H9 (cell line): ENCODE results near the gene FAM136A. TPM values are rescaled to one million over a fixed set of nuclear protein-coding genes. Genes with fewer than 3 reads are reported as not detected.

Experiments
- DNase-seq: peaks from one replicate; pipeline ENCODE4 v3.0.0-alpha.2; 2017
- H2AFZ ChIP-seq: one replicate; pipeline ENCODE4 v1.6.1; 2013; ENCODE audit warnings: mild to moderate bottlenecking, low read length, control low read depth, moderate library complexity
- H2AK5ac ChIP-seq: 2 replicates; pipeline ENCODE4 v1.6.1; 2013; ENCODE audit warnings: low read length, control low read depth, mixed read lengths; ENCODE audit not compliant: insufficient read length
- H2BK120ac ChIP-seq: one replicate; pipeline ENCODE4 v1.6.1; 2013; ENCODE audit warnings: low read depth, mild to moderate bottlenecking, low read length, control low read depth, inconsistent platforms; ENCODE audit not compliant: poor library complexity, severe bottlenecking
- H2BK12ac ChIP-seq: 2 replicates; pipeline ENCODE4 v1.6.1; 2013; ENCODE audit warnings: low read length, control low read depth, mixed read lengths, low read depth; ENCODE audit not compliant: insufficient read length
- H2BK15ac ChIP-seq: 2 replicates; pipeline ENCODE4 v1.6.1; 2013; ENCODE audit warnings: low read depth, low read length, control low read depth
- H2BK20ac ChIP-seq: one replicate; pipeline ENCODE4 v1.6.1; 2013; ENCODE audit warnings: low read depth, mild to moderate bottlenecking, low read length, control low read depth, inconsistent platforms; ENCODE audit not compliant: poor library complexity, severe bottlenecking
- H2BK5ac ChIP-seq: 2 replicates; pipeline ENCODE4 v1.6.1; 2013; ENCODE audit warnings: low read length, control low read depth, mixed read lengths; ENCODE audit not compliant: insufficient read length
- H3K14ac ChIP-seq: 2 replicates; pipeline ENCODE4 v1.6.1; 2013; ENCODE audit warnings: low read length, control low read depth; ENCODE audit not compliant: insufficient read depth
- H3K18ac ChIP-seq: 2 replicates; pipeline ENCODE4 v1.6.1; 2013; ENCODE audit warnings: low read depth, mild to moderate bottlenecking, mixed read lengths, low read length, control low read depth; ENCODE audit not compliant: insufficient read length
- H3K23ac ChIP-seq: 2 replicates; pipeline ENCODE4 v1.6.1; 2013; ENCODE audit warnings: low read length, control low read depth, mixed read lengths, low read depth; ENCODE audit not compliant: insufficient read length
- H3K23me2 ChIP-seq: 2 replicates; pipeline ENCODE4 v1.6.1; 2013; ENCODE audit warnings: low read depth, mild to moderate bottlenecking, mixed read lengths, low read length, control low read depth; ENCODE audit not compliant: insufficient read length, poor library complexity, severe bottlenecking
- H3K27ac ChIP-seq: 2 replicates; pipeline ENCODE4 v1.5.1; 2013; ENCODE audit warnings: low read length, control low read depth, mixed read lengths, low read depth; ENCODE audit not compliant: insufficient read length
- H3K27me3 ChIP-seq: 2 replicates; pipeline ENCODE4 v1.6.1; 2013; ENCODE audit warnings: low read length, control low read depth, inconsistent platforms; ENCODE audit not compliant: insufficient read depth
- H3K4ac ChIP-seq: 2 replicates; pipeline ENCODE4 v1.6.1; 2013; ENCODE audit warnings: low read depth, mild to moderate bottlenecking, control low read depth, inconsistent platforms, low read length, moderate library complexity
- H3K4me1 ChIP-seq: 2 replicates; pipeline ENCODE4 v1.6.1; 2013; ENCODE audit warnings: low read length, control low read depth, inconsistent platforms; ENCODE audit not compliant: insufficient read depth
- H3K4me2 ChIP-seq: 2 replicates; pipeline ENCODE4 v1.6.1; 2013; ENCODE audit warnings: low read length, control low read depth, mixed read lengths; ENCODE audit not compliant: insufficient read length, insufficient read depth
- H3K56ac ChIP-seq: 2 replicates; pipeline ENCODE4 v1.6.1; 2013; ENCODE audit warnings: low read depth, mild to moderate bottlenecking, mixed read lengths, low read length, control low read depth; ENCODE audit not compliant: insufficient read length
- H3K79me1 ChIP-seq: 2 replicates; pipeline ENCODE4 v1.6.1; 2013; ENCODE audit warnings: low read depth, mild to moderate bottlenecking, moderate library complexity, low read length, control low read depth, inconsistent platforms; ENCODE audit not compliant: insufficient read depth, poor library complexity, severe bottlenecking
- H3K79me2 ChIP-seq: 2 replicates; pipeline ENCODE4 v1.6.1; 2013; ENCODE audit warnings: low read length, control low read depth, inconsistent platforms; ENCODE audit not compliant: insufficient read depth
- H3K9ac ChIP-seq: 2 replicates; pipeline ENCODE4 v1.6.1; 2013; ENCODE audit warnings: low read length, control low read depth, mixed read lengths; ENCODE audit not compliant: insufficient read length; ENCODE audit errors: extremely low read depth
- H3K9me3 ChIP-seq: one replicate; pipeline ENCODE4 v1.6.1; 2013; ENCODE audit warnings: low read depth, low read length, inconsistent platforms; ENCODE audit not compliant: control insufficient read depth
- H3T11ph ChIP-seq: one replicate; pipeline ENCODE4 v1.6.1; 2013; ENCODE audit warnings: mild to moderate bottlenecking, low read length, control low read depth, inconsistent platforms
- H4K20me1 ChIP-seq: one replicate; pipeline ENCODE4 v1.6.1; 2013; ENCODE audit not compliant: control insufficient read depth, insufficient read length, insufficient read depth
- H4K5ac ChIP-seq: 2 replicates; pipeline ENCODE4 v1.6.1; 2013; ENCODE audit warnings: low read depth, mild to moderate bottlenecking, mixed read lengths, low read length, control low read depth; ENCODE audit not compliant: insufficient read length
- H4K8ac ChIP-seq: replicated peaks from 2 replicates; pipeline ENCODE4 v1.6.1; 2013; ENCODE audit warnings: low read length, control low read depth, mixed read lengths, low read depth; ENCODE audit not compliant: insufficient read length
- H4K91ac ChIP-seq: 2 replicates; pipeline ENCODE4 v1.6.1; 2013; ENCODE audit warnings: low read depth, mild to moderate bottlenecking, moderate library complexity, mixed read lengths, low read length, control low read depth; ENCODE audit not compliant: insufficient read length
- H3K27ac Mint-ChIP-seq, 3 experiments: 2 replicates in 2 of 3; 3 replicates in 1 of 3; pipeline ENCODE4 v1.8.0; 2020 to 2021; ENCODE audit warnings: mixed read lengths in 3 of 3, mild to moderate bottlenecking in 1 of 3, moderate library complexity in 1 of 3
- H3K27me3 Mint-ChIP-seq: 2 replicates; pipeline ENCODE4 v1.8.0; 2021; ENCODE audit warnings: low read depth, mild to moderate bottlenecking, moderate library complexity, mixed read lengths
- H3K36me3 Mint-ChIP-seq, 3 experiments: 2 replicates in 2 of 3; 3 replicates in 1 of 3; pipeline ENCODE4 v1.8.0; 2020 to 2021; ENCODE audit warnings: low read depth in 3 of 3, mixed read lengths in 3 of 3; ENCODE audit not compliant: insufficient read depth in 1 of 3
- H3K4me1 Mint-ChIP-seq, 2 experiments: 2 replicates each; pipeline ENCODE4 v1.8.0; 2020; ENCODE audit warnings: mixed read lengths in 2 of 2
- H3K4me3 Mint-ChIP-seq, 2 experiments: 2 replicates in 1 of 2; 3 replicates in 1 of 2; pipeline ENCODE4 v1.8.0; 2020 to 2021; ENCODE audit warnings: mild to moderate bottlenecking in 2 of 2, mixed read lengths in 2 of 2, moderate library complexity in 1 of 2
- H3K9me3 Mint-ChIP-seq, 2 experiments: 2 replicates in 1 of 2; 3 replicates in 1 of 2; pipeline ENCODE4 v1.8.0; 2020; ENCODE audit warnings: mild to moderate bottlenecking in 2 of 2, mixed read lengths in 2 of 2, moderate library complexity in 1 of 2
- WGBS: extraction: QIAGEN DNeasy Blood & Tissue Kit; methylation state at CpG from one replicate; pipeline ENCODE4 v1.1.7; 2013; ENCODE audit warnings: missing lambda C conversion rate, low lambda C conversion rate, mixed read lengths; ENCODE audit not compliant: insufficient read length; ENCODE audit errors: extremely low coverage; 5-methylcytosine and 5-hydroxymethylcytosine counted together
- total RNA-seq: library from RNA; stranded (reverse); gene quantifications from 2 replicates; pipeline ENCODE4 v1.2.1, GENCODE V29; 2021
- TF ChIP-seq, protein P1 (sequence below): fragments of 200-600 bp; sonication (generic); conservative IDR thresholded peaks from 3 replicates; pipeline ENCODE4 v1.8.0; 2021; ENCODE audit warnings: antibody characterized with exemption, mild to moderate bottlenecking

FAM136A gene
- total RNA-seq, 1 experiment from 2014 or later = 118 TPM

DNA sequence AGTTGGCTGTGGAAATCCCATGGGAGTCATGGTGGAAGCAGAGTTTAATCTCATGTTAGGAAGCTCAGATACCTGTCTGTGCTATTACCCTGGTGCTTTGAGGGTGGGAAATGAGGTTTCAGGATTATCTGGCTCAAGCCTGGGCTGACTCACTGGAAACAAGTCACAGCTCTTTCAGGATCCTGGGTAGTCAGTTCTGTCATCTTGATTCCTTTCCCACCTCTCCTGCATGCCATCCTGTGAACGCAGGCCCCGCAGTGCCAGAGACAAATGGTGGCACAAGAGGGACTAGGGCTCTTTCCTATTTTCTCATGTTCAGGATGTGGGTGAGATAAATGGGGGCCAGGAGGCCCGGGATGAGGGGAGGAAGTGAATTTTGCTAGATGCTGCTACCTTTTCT, 3.7 kb upstream of the FAM136A start:
- TF ChIP-seq, protein P1, sequence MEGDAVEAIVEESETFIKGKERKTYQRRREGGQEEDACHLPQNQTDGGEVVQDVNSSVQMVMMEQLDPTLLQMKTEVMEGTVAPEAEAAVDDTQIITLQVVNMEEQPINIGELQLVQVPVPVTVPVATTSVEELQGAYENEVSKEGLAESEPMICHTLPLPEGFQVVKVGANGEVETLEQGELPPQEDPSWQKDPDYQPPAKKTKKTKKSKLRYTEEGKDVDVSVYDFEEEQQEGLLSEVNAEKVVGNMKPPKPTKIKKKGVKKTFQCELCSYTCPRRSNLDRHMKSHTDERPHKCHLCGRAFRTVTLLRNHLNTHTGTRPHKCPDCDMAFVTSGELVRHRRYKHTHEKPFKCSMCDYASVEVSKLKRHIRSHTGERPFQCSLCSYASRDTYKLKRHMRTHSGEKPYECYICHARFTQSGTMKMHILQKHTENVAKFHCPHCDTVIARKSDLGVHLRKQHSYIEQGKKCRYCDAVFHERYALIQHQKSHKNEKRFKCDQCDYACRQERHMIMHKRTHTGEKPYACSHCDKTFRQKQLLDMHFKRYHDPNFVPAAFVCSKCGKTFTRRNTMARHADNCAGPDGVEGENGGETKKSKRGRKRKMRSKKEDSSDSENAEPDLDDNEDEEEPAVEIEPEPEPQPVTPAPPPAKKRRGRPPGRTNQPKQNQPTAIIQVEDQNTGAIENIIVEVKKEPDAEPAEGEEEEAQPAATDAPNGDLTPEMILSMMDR = no peak
- WGBS = no CpG with 5 or more reads among the region's 3 CpGs

More for the DNA sequence above, 3.7 kb upstream of the FAM136A start:
- H2BK12ac ChIP-seq = no peak overlapping the region
- H3K14ac ChIP-seq = no peak overlapping the region
- H4K5ac ChIP-seq = no peak overlapping the region
- Mint-ChIP-seq H3K9me3 (peaks cover 9 to 14% of the 10 kb centered on the region in 2 experiments), H3K4me3 (no peak overlapping the region), H3K27ac (no peak overlapping the region), H3K4me1 (peaks cover 17 to 24% of the 10 kb centered on the region in 2 experiments), H3K36me3 (peaks cover 7 to 16% (median 8%) of the 10 kb centered on the region in 3 experiments), H3K27me3 (peaks cover 3% of the 10 kb centered on the region)
- peaks cover 2% of the 10 kb centered on the region; the same call in 1 of the 2 replicates for H3K79me2 ChIP-seq
- H2BK5ac ChIP-seq = no peak overlapping the region
- no peak overlapping the region for H4K91ac ChIP-seq
- H3K4me2 ChIP-seq = no peak overlapping the region
- no peak overlapping the region for H2AFZ ChIP-seq
- H4K20me1 ChIP-seq = no peaks in the 10 kb centered on the region
- peaks cover 3% of the 10 kb centered on the region for H3K79me1 ChIP-seq
- H3T11ph ChIP-seq = no peak overlapping the region
- no peaks in the 10 kb centered on the region for H3K9me3 ChIP-seq
- no peak overlapping the region for H2AK5ac ChIP-seq
- no peaks in the 10 kb centered on the region for H3K27me3 ChIP-seq
- no peak overlapping the region for H3K9ac ChIP-seq
- H3K23ac ChIP-seq = no peak overlapping the region
- no peak overlapping the region for H2BK120ac ChIP-seq
- no peak overlapping the region for H2BK20ac ChIP-seq
- H3K56ac ChIP-seq = no peak overlapping the region
- H3K23me2 ChIP-seq = peaks cover 5% of the 10 kb centered on the region
- no peak overlapping the region for H3K18ac ChIP-seq
- no peak overlapping the region for H3K4ac ChIP-seq
- no peak for DNase-seq
- H4K8ac ChIP-seq = no peak overlapping the region
- H3K4me1 ChIP-seq = peaks cover 5% of the 10 kb centered on the region; the same call in 1 of the 2 replicates
- H3K27ac ChIP-seq = no peak overlapping the region
- no peak overlapping the region for H2BK15ac ChIP-seq
